ENCODE data around the gene ADAM12.

Gene ADAM12

DNA sequence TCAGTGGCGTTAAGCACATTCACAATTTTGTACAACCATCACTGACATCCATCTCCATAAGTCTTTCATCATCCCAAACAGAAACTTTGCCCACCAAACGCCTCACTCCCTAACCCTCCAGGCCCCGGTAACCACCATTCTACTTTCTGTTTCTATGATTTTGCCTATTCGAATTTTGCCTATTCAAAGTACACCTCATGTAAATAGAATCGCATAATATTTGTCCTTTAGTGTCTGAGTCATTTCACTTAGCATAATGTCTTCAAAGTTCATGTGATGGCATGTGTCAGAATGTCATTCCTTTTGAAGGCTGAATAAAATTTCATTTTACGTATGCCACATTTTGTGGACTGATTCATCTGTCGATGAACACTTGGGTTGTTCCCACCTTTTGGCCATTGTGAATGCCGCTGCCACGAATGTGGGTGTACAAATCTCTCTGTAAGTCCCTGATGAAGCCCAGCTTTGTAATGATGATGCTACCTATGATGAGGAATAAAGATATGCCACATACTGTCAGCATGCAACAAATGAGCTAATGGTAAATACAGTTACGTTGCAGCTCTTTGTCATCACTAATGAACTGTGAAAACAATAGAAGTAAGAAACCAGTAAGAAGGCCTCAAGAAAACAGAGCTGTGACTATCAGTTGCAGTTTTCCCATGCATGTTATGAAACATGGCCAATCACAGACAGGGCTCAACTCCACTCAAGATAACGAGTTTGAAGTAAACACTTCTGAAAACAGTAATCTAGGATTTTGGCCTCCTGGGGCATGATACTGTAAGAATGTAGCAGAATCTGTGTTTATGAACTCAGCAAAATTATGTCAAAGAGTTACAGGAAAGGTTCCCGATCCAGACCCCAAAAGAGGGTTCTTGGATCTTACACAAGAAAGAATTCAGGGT, 120.0 kb downstream of the ADAM12 start:
- Histone ChIP-seq H3K4me1 (ENCODE audit: control insufficient read depth in 1 of 2, insufficient read depth in 2 of 2, low read length in 2 of 2) (no peaks in the 10 kb centered on the region), H3K27ac (ENCODE audit: low read depth, low read length) (no peak overlapping the region), H3K36me3 (ENCODE audit: control insufficient read depth in 1 of 2, insufficient read depth in 2 of 2, low read length in 2 of 2) (no peaks in the 10 kb centered on the region), H3K27me3 (ENCODE audit: control insufficient read depth in 1 of 2, insufficient read depth in 2 of 2, low read length in 2 of 2) (no peaks in the 10 kb centered on the region), H3K9me3 (ENCODE audit: control insufficient read depth in 1 of 2, low read length in 2 of 2) (no peaks in the 10 kb centered on the region), H3K4me3 (ENCODE audit: low read depth in 1 of 2, low read length in 2 of 2) (no peak overlapping the region), H3K9ac (ENCODE audit: low read depth in 1 of 2, low read length in 2 of 2) (no peak overlapping the region)

DNA sequence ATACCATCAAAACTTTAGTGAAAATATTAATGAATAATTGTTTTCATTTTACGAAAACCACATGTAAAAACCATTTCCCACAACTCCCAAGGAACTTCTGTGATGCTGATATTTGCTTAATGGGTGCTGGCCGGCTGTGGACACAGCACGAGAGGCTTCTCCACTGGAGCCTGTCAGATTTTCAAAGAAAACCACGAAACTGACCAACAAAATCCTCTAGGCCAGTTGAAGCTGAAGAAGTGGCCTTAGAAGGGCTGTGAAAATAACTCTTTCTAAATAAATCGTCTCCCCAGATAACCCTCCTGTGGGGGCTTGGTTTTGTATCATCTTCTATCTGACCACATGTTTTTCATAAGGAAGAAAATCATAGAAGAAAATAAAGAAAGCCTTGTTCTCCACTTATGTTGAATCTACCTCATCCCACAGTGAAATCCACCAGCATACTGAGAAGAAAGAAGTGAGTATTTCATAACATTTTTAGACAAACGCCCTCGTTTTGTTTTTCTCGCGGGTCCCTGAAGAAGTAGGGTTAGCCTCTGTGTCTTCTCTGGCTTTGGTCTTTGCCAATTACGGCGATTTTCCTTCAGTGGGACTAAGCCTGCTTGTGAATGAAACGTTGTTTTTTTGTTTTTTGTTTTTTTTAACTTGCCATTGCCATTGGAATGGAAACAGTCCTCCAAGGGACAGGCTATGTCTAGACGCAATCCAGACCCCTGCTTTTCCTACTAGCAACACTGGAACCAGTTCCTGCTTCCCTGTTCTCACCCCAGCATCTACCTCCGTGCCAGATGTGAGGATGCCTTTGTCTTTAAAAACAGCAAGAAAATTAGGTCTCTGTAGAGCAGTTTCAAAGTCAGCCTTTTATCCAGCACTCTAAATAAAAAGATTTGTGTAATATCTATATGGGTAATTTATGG, 123.9 kb downstream of the ADAM12 start:
- no peak overlapping the region for H3K9ac ChIP-seq (ENCODE audit: low read depth in 1 of 2, low read length in 2 of 2)

GRCh38 chr10:126263006-126263676, 125.1 kb downstream of the ADAM12 start:
- Histone ChIP-seq H3K9ac (ENCODE audit: low read depth in 1 of 2, low read length in 2 of 2) (no peak overlapping the region), H3K27me3 (ENCODE audit: control insufficient read depth in 1 of 2, insufficient read depth in 2 of 2, low read length in 2 of 2) (no peaks in the 10 kb centered on the region), H3K4me3 (ENCODE audit: low read depth in 1 of 2, low read length in 2 of 2) (no peak overlapping the region), H3K9me3 (ENCODE audit: control insufficient read depth in 1 of 2, low read length in 2 of 2) (no peaks in the 10 kb centered on the region), H3K36me3 (ENCODE audit: control insufficient read depth in 1 of 2, insufficient read depth in 2 of 2, low read length in 2 of 2) (no peaks in the 10 kb centered on the region), H3K4me1 (ENCODE audit: control insufficient read depth in 1 of 2, insufficient read depth in 2 of 2, low read length in 2 of 2) (no peaks in the 10 kb centered on the region), H3K27ac (ENCODE audit: low read depth, low read length) (no peak overlapping the region)

More for the DNA sequence above, 123.9 kb downstream of the ADAM12 start:
- H3K9me3 ChIP-seq (ENCODE audit: control insufficient read depth in 1 of 2, low read length in 2 of 2), result no peaks in the 10 kb centered on the region
- H3K4me3 ChIP-seq (ENCODE audit: low read depth in 1 of 2, low read length in 2 of 2), result no peak overlapping the region
- H3K4me1 ChIP-seq (ENCODE audit: control insufficient read depth in 1 of 2, insufficient read depth in 2 of 2, low read length in 2 of 2), result no peaks in the 10 kb centered on the region
- no peaks in the 10 kb centered on the region for H3K27me3 ChIP-seq (ENCODE audit: control insufficient read depth in 1 of 2, insufficient read depth in 2 of 2, low read length in 2 of 2)
- no peaks in the 10 kb centered on the region for H3K36me3 ChIP-seq (ENCODE audit: control insufficient read depth in 1 of 2, insufficient read depth in 2 of 2, low read length in 2 of 2)
- H3K27ac ChIP-seq (ENCODE audit: low read depth, low read length), result no peak overlapping the region

DNA sequence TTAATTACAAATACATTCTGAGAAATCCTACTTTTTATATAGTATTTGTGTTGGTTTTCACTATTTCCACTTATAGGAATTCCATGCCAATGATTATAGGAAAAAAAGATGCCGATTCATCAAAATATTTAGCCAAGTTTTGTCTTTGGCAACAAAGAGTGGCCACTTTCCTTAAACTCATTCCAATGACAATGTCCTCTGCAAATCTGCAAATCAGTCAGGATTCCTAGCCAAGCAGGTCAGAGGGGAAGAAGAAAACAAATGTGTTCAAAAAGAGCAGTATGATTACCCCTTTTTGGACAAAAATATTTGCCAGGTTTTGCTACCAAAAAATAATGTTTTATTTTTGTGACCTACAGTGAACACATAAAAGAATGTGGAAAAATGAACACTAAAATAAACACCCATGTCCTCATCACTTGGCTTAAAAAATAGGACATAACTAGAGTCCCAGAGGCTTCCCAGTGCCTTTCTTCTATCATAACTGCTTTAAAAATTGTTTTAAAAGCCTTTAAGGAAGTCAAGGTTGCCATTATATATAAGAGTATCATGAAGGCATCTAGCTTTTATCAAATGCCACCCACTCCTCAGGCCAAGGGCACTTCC, 125.9 kb downstream of the ADAM12 start:
- no peaks in the 10 kb centered on the region for H3K9me3 ChIP-seq (ENCODE audit: control insufficient read depth in 1 of 2, low read length in 2 of 2)
- no peaks in the 10 kb centered on the region for H3K36me3 ChIP-seq (ENCODE audit: control insufficient read depth in 1 of 2, insufficient read depth in 2 of 2, low read length in 2 of 2)
- no peak overlapping the region for H3K27ac ChIP-seq (ENCODE audit: low read depth, low read length)
- no peaks in the 10 kb centered on the region for H3K27me3 ChIP-seq (ENCODE audit: control insufficient read depth in 1 of 2, insufficient read depth in 2 of 2, low read length in 2 of 2)
- H3K4me1 ChIP-seq (ENCODE audit: control insufficient read depth in 1 of 2, insufficient read depth in 2 of 2, low read length in 2 of 2), result no peaks in the 10 kb centered on the region
- no peak overlapping the region for H3K9ac ChIP-seq (ENCODE audit: low read depth in 1 of 2, low read length in 2 of 2)
- no peak overlapping the region for H3K4me3 ChIP-seq (ENCODE audit: low read depth in 1 of 2, low read length in 2 of 2)

DNA sequence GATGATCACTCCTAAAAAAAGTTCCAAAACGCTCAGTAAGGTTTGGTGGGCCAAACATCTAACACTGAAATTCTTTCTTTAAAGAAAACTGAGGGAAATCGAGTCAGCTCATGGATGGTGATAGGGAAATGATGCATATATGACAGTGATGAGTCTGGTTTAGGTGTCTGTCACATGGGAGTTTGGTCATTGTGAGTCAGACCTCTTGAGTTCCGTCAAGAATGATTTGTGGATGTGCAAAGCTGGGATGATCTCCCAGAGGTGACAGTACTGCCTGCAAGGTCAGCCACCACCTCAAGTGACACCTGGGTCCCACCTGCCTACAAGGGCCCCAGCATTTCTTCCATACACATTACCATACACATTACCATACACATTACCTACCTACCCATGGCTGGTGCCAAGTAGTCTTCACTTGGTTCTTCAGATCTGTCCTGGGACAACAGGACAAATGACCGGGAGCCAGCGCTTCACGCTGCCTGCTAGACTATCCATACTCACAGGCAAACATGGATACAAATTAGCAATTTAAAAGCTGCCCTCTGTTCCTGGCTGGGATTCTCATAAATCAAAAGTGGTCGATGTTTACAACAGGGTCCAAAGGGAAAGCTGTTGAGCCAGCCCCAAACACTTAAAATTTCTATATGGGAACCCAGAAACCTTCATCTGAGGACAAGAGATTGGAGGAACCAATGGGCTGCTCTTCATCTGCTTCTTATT, 128.4 kb downstream of the ADAM12 start:
- Histone ChIP-seq H3K4me3 (ENCODE audit: low read depth in 1 of 2, low read length in 2 of 2) (no peak overlapping the region), H3K27ac (ENCODE audit: low read depth, low read length) (no peak overlapping the region), H3K36me3 (ENCODE audit: control insufficient read depth in 1 of 2, insufficient read depth in 2 of 2, low read length in 2 of 2) (no peaks in the 10 kb centered on the region), H3K4me1 (ENCODE audit: control insufficient read depth in 1 of 2, insufficient read depth in 2 of 2, low read length in 2 of 2) (no peaks in the 10 kb centered on the region), H3K9ac (ENCODE audit: low read depth in 1 of 2, low read length in 2 of 2) (no peak overlapping the region), H3K9me3 (ENCODE audit: control insufficient read depth in 1 of 2, low read length in 2 of 2) (no peaks in the 10 kb centered on the region), H3K27me3 (ENCODE audit: control insufficient read depth in 1 of 2, insufficient read depth in 2 of 2, low read length in 2 of 2) (no peaks in the 10 kb centered on the region)

GRCh38 chr10:126256864-126257263, 131.4 kb downstream of the ADAM12 start:
- Histone ChIP-seq H3K36me3 (ENCODE audit: control insufficient read depth in 1 of 2, insufficient read depth in 2 of 2, low read length in 2 of 2) (no peaks in the 10 kb centered on the region), H3K9ac (ENCODE audit: low read depth in 1 of 2, low read length in 2 of 2) (no peak overlapping the region), H3K4me1 (ENCODE audit: control insufficient read depth in 1 of 2, insufficient read depth in 2 of 2, low read length in 2 of 2) (no peaks in the 10 kb centered on the region), H3K4me3 (ENCODE audit: low read depth in 1 of 2, low read length in 2 of 2) (no peak overlapping the region), H3K9me3 (ENCODE audit: control insufficient read depth in 1 of 2, low read length in 2 of 2) (peaks cover 0 to 2% of the 10 kb centered on the region in 2 donors), H3K27ac (ENCODE audit: low read depth, low read length) (no peak overlapping the region), H3K27me3 (ENCODE audit: control insufficient read depth in 1 of 2, insufficient read depth in 2 of 2, low read length in 2 of 2) (no peaks in the 10 kb centered on the region)

GRCh38 chr10:126255313-126255712, 133.0 kb downstream of the ADAM12 start:
- H3K9ac ChIP-seq (ENCODE audit: low read depth in 1 of 2, low read length in 2 of 2), result no peak overlapping the region
- no peak overlapping the region for H3K4me3 ChIP-seq (ENCODE audit: low read depth in 1 of 2, low read length in 2 of 2)
- H3K27ac ChIP-seq (ENCODE audit: low read depth, low read length), result no peak overlapping the region
- peaks cover 0 to 5% of the 10 kb centered on the region in 2 donors for H3K9me3 ChIP-seq (ENCODE audit: control insufficient read depth in 1 of 2, low read length in 2 of 2)
- no peaks in the 10 kb centered on the region for H3K4me1 ChIP-seq (ENCODE audit: control insufficient read depth in 1 of 2, insufficient read depth in 2 of 2, low read length in 2 of 2)
- no peaks in the 10 kb centered on the region for H3K36me3 ChIP-seq (ENCODE audit: control insufficient read depth in 1 of 2, insufficient read depth in 2 of 2, low read length in 2 of 2)
- no peaks in the 10 kb centered on the region for H3K27me3 ChIP-seq (ENCODE audit: control insufficient read depth in 1 of 2, insufficient read depth in 2 of 2, low read length in 2 of 2)

- Histone ChIP-seq H3K9me3 (ENCODE audit: control insufficient read depth in 1 of 2, low read length in 2 of 2) (peaks cover 0 to 5% of the 10 kb centered on the region in 2 donors), H3K27ac (ENCODE audit: low read depth, low read length) (no peak overlapping the region), H3K36me3 (ENCODE audit: control insufficient read depth in 1 of 2, insufficient read depth in 2 of 2, low read length in 2 of 2) (no peaks in the 10 kb centered on the region), H3K4me1 (ENCODE audit: control insufficient read depth in 1 of 2, insufficient read depth in 2 of 2, low read length in 2 of 2) (no peaks in the 10 kb centered on the region), H3K27me3 (ENCODE audit: control insufficient read depth in 1 of 2, insufficient read depth in 2 of 2, low read length in 2 of 2) (no peaks in the 10 kb centered on the region), H3K9ac (ENCODE audit: low read depth in 1 of 2, low read length in 2 of 2) (no peak overlapping the region), H3K4me3 (ENCODE audit: low read depth in 1 of 2, low read length in 2 of 2) (no peak overlapping the region)
These were observed 134.7 kb downstream of the ADAM12 start for GRCh38 chr10:126253611-126253998.

DNA sequence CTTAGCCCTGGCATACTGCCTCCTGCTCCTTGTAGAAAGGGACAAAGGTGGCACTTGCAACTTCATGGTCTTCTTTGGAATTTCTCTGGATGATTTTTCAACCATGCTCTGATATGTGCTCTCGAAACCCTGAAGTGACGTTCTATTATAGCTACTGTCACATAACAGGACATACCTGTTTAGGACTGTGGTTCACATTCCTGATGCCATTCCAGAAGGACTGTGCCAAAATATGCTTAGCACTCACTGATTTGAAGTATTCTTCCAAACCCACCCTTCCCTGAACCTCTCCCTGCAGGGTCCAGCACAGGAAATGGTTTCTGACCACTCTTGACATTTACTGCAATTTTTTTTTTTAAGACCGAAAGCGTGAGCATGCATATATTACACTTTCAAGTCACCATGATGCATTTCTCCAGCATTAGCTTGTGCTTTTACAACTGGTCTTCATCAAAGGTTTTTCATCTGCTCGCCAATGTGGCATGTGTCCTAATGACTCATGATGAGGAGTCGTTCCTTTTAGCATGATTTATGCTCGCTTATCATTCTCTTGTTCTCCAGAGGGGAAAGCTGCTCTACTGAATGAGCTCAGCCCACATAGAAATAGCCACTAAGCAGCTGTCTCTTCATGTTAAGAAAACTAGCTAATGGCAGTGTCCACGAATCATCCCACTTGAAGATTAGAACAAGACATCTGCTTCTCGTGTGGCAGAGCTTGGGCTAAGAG, 135.2 kb downstream of the ADAM12 start:
- peaks cover 0 to 5% of the 10 kb centered on the region in 2 donors for H3K9me3 ChIP-seq (ENCODE audit: control insufficient read depth in 1 of 2, low read length in 2 of 2)
- no peaks in the 10 kb centered on the region for H3K27me3 ChIP-seq (ENCODE audit: control insufficient read depth in 1 of 2, insufficient read depth in 2 of 2, low read length in 2 of 2)
- no peak overlapping the region for H3K27ac ChIP-seq (ENCODE audit: low read depth, low read length)
- no peak overlapping the region for H3K9ac ChIP-seq (ENCODE audit: low read depth in 1 of 2, low read length in 2 of 2)
- H3K36me3 ChIP-seq (ENCODE audit: control insufficient read depth in 1 of 2, insufficient read depth in 2 of 2, low read length in 2 of 2), result no peaks in the 10 kb centered on the region
- H3K4me3 ChIP-seq (ENCODE audit: low read depth in 1 of 2, low read length in 2 of 2), result no peak overlapping the region
- no peaks in the 10 kb centered on the region for H3K4me1 ChIP-seq (ENCODE audit: control insufficient read depth in 1 of 2, insufficient read depth in 2 of 2, low read length in 2 of 2)
